Liver (tissue), 9 donors: Measurements from ENCODE around the gene NDUFA7. TPM values are rescaled to one million over a fixed set of nuclear protein-coding genes. Genes with fewer than 3 reads are reported as not detected.

Experiments
- DNase-seq: peaks from one replicate; pipeline ENCODE4 v3.0.0-alpha.2; 2017; ENCODE audit warnings: low spot score
- H3K27ac ChIP-seq, 2 donors: one replicate each; pipeline ENCODE4 v1.7.0; 2013; ENCODE audit warnings: inconsistent platforms in 2 of 2, low read length in 2 of 2, control low read depth in 1 of 2, low read depth in 1 of 2, mild to moderate bottlenecking in 1 of 2
- H3K27me3 ChIP-seq, 4 donors: one replicate each; pipeline versions ENCODE4 v1.6.1 to v1.7.0; 2013; ENCODE audit warnings: low read length in 3 of 4, inconsistent platforms in 1 of 4, mild to moderate bottlenecking in 1 of 4, moderate library complexity in 1 of 4; ENCODE audit not compliant: control insufficient read depth in 4 of 4, insufficient read depth in 4 of 4
- H3K36me3 ChIP-seq, 4 donors: one replicate each; pipeline versions ENCODE4 v1.6.1 to v1.7.0; 2013; ENCODE audit warnings: low read length in 3 of 4, mild to moderate bottlenecking in 3 of 4, low read depth in 1 of 4, moderate library complexity in 1 of 4; ENCODE audit not compliant: control insufficient read depth in 4 of 4, insufficient read depth in 3 of 4
- H3K4me1 ChIP-seq, 4 donors: one replicate each; pipeline versions ENCODE4 v1.6.1 to v1.7.0; 2013; ENCODE audit warnings: low read length in 3 of 4, mild to moderate bottlenecking in 3 of 4, moderate library complexity in 1 of 4; ENCODE audit not compliant: control insufficient read depth in 4 of 4, insufficient read depth in 4 of 4
- H3K4me3 ChIP-seq, 3 donors: one replicate each; pipeline versions ENCODE4 v1.6.1 to v1.7.0; 2013; ENCODE audit warnings: low read length in 3 of 3, control low read depth in 1 of 3, low read depth in 1 of 3, mild to moderate bottlenecking in 1 of 3
- H3K9ac ChIP-seq, 2 donors: one replicate each; pipeline ENCODE4 v1.7.0; 2013; ENCODE audit warnings: low read length in 2 of 2, mild to moderate bottlenecking in 2 of 2, moderate library complexity in 2 of 2, control low read depth in 1 of 2, low read depth in 1 of 2
- H3K9me3 ChIP-seq, 4 donors: one replicate each; pipeline versions ENCODE4 v1.6.1 to v1.7.0; 2013; ENCODE audit warnings: low read length in 3 of 4; ENCODE audit not compliant: control insufficient read depth in 4 of 4
- EGR1 ChIP-seq, 2 donors: IDR thresholded peaks; 2 replicates each; pipeline ENCODE4 v1.6.1; 2016 to 2018; ENCODE audit warnings: antibody characterized with exemption in 2 of 2, low read depth in 2 of 2
- FOXA1 ChIP-seq: IDR thresholded peaks from 2 replicates; pipeline ENCODE4 v1.6.1; 2016; ENCODE audit warnings: antibody characterized with exemption
- HNF4A ChIP-seq, 2 donors: conservative IDR thresholded peaks; 2 replicates each; pipeline ENCODE4 v1.6.1; 2016; ENCODE audit warnings: antibody characterized with exemption in 2 of 2, mild to moderate bottlenecking in 2 of 2
- JUND ChIP-seq, 2 donors: IDR thresholded peaks; 2 replicates each; pipeline ENCODE4 v1.6.1; 2016; ENCODE audit warnings: antibody characterized with exemption in 2 of 2
- NR2F2 ChIP-seq: IDR thresholded peaks from 2 replicates; pipeline ENCODE4 v1.6.1; 2016; ENCODE audit warnings: antibody characterized with exemption
- RAD21 ChIP-seq, 2 donors: IDR thresholded peaks; 2 replicates each; pipeline ENCODE4 v1.6.1; 2016; ENCODE audit warnings: antibody characterized with exemption in 2 of 2, mild to moderate bottlenecking in 2 of 2
- SP1 ChIP-seq: IDR thresholded peaks from 2 replicates; pipeline ENCODE4 v1.6.1; 2018; ENCODE audit warnings: antibody characterized with exemption, mild to moderate bottlenecking
- TAF1 ChIP-seq: conservative IDR thresholded peaks from 2 replicates; pipeline ENCODE4 v1.6.1; 2016; ENCODE audit warnings: antibody characterized with exemption, mild to moderate bottlenecking
- YY1 ChIP-seq: IDR thresholded peaks from 2 replicates; pipeline ENCODE4 v1.6.1; 2016; ENCODE audit warnings: antibody characterized with exemption, mild to moderate bottlenecking
- WGBS: extraction: QIAGEN DNeasy Blood & Tissue Kit; methylation state at CpG from one replicate; pipeline ENCODE4 v1.1.7; 2013; 5-methylcytosine and 5-hydroxymethylcytosine counted together
- polyA plus RNA-seq, 2 donors: library from polyadenylated mRNA; stranded (reverse) in 1 of 2; unstranded in 1 of 2; fragments of 200-250 nt in 1 of 2; fragments of >200 nt in 1 of 2; fragmentation: Nextera tagmentation in 1 of 2; extraction: Ambion mirVana in 1 of 2; gene quantifications; one replicate each; pipeline versions ENCODE4 v1.2.1 to v1.2.3, GENCODE V29; 2013 to 2015
- total RNA-seq, 2 donors: library from RNA; depleted of rRNA; stranded (reverse); fragments of >200 nt; gene quantifications; one replicate each; pipeline ENCODE4 v1.2.3, GENCODE V29; 2014
- TF ChIP-seq, protein P1 (sequence below): IDR thresholded peaks from 2 replicates; pipeline ENCODE4 v1.6.1; 2016; ENCODE audit warnings: antibody characterized with exemption, mild to moderate bottlenecking
- TF ChIP-seq, protein P2 (sequence below): fragments of 150-350 bp; IDR thresholded peaks from 2 replicates; pipeline ENCODE4 v1.5.1; 2017; ENCODE audit warnings: improper control_type of control experiment, low read depth, low read length; ENCODE audit not compliant: missing input control
- TF ChIP-seq, protein P3 (sequence below): IDR thresholded peaks from 2 replicates; pipeline ENCODE4 v1.6.1; 2016; ENCODE audit warnings: antibody characterized with exemption
- donor health status: healthy.
- donor health status: healthy.
- donor health status: healthy.
- donor health status: healthy.
- donor health status: healthy.

NDUFA7 gene
- total and polyA plus RNA-seq, 4 donors: 19.6 to 101 (median 55.7) TPM

DNA sequence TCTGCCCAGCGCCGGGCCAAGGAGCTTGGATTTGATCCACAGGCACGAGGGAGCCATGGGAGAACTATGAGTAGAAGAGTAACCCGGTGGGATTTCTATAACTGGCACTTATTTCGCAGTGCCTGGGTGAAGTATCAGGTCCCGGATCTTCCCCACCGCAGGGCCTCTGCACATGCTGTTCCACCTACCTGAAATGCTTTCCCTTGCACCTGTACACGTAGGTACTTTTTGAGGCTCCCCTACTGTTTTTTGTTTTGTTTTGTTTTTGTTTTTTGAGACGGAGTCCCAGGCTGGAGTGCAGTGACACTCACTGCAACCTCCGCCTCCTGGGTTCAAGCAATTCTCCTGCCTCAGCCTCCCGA, 22.3 kb upstream of the NDUFA7 start:
- Histone ChIP-seq H3K27me3 (no peaks in the 10 kb centered on the region), H3K4me1 (peaks cover 0 to 14% (median 9%) of the 10 kb centered on the region in 4 donors), H3K27ac (no peak overlapping the region), H3K4me3 (no peak overlapping the region), H3K9me3 (no peaks in the 10 kb centered on the region), H3K36me3 (no peaks in the 10 kb centered on the region), H3K9ac (no peak overlapping the region)
- TF ChIP-seq JUND (IDR thresholded peaks at IDR 0.05) (no peak), YY1 (peak; percentile 23), SP1 (peak; percentile 2)
- TF ChIP-seq, protein P1, sequence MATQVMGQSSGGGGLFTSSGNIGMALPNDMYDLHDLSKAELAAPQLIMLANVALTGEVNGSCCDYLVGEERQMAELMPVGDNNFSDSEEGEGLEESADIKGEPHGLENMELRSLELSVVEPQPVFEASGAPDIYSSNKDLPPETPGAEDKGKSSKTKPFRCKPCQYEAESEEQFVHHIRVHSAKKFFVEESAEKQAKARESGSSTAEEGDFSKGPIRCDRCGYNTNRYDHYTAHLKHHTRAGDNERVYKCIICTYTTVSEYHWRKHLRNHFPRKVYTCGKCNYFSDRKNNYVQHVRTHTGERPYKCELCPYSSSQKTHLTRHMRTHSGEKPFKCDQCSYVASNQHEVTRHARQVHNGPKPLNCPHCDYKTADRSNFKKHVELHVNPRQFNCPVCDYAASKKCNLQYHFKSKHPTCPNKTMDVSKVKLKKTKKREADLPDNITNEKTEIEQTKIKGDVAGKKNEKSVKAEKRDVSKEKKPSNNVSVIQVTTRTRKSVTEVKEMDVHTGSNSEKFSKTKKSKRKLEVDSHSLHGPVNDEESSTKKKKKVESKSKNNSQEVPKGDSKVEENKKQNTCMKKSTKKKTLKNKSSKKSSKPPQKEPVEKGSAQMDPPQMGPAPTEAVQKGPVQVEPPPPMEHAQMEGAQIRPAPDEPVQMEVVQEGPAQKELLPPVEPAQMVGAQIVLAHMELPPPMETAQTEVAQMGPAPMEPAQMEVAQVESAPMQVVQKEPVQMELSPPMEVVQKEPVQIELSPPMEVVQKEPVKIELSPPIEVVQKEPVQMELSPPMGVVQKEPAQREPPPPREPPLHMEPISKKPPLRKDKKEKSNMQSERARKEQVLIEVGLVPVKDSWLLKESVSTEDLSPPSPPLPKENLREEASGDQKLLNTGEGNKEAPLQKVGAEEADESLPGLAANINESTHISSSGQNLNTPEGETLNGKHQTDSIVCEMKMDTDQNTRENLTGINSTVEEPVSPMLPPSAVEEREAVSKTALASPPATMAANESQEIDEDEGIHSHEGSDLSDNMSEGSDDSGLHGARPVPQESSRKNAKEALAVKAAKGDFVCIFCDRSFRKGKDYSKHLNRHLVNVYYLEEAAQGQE: peak; percentile 6
- no peak for DNase-seq
- 44% methylated on average over 11 of the region's 11 CpGs for WGBS

DNA sequence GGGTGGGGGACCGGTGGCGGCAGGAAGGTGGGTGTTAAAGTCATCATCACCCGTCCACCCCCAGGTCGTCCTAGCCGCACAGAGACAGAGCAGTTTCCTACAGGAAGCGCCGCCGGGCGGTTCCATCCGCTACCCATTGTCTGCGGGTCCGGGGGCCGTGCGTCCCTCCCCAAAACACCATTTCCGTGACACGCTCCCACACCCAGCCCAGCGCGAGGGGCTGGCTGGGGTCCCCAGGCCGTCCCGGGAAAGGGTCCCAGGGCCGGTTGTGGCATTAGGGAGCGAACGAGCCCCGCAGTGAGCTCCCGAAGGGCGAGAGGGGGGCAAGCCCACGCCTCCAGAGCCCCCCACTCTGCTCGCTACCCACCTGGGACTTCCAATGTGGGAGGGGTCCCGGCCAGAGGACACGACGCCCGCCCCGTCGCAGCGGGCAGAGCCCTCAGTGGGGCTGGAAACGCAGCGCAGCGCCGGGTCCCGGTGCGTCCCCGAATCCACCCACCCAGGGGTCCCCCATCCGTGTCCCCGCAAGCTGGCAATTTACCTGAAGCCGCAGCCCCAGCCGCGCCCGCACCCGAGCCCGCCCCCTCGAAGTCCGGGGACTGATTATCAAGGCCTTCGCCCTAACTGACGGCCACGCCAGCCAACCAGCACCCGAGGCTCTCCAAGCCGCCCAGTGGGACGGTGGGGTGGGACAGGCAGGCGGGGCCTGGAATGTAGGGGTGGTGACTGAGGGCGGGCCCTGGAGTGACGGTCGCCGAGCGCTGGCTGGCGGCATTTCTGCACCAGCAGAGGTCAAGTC, 21.7 kb upstream of the NDUFA7 start, which contains the start of gene KANK3:
KANK3 (minus strand) TSS at position 579 of the 799 bp plus-strand sequence. CDS start 5,434 bp downstream, outside the sequence.
- Histone ChIP-seq H3K9me3 (no peaks in the 10 kb centered on the region), H3K27me3 (no peaks in the 10 kb centered on the region), H3K36me3 (no peaks in the 10 kb centered on the region), H3K4me3 (peak within 1 kb of the TSS in 2 of 3 donors; percentile 22 to 62), H3K9ac (peak within 1 kb of the TSS; percentile 47 to 66), H3K27ac (peak within 1 kb of the TSS; percentile 56 to 83), H3K4me1 (peaks cover 0 to 14% (median 9%) of the 10 kb centered on the region in 4 donors)
- WGBS: 11% methylated on average over 65 of the region's 65 CpGs
- DNase-seq: peak; percentile 88
- TF ChIP-seq HNF4A (conservative IDR thresholded peaks at IDR 0.05) (peak in 1 of 2 donors; percentile 13), FOXA1 (no peak), SP1 (peak; percentile 79), EGR1 (IDR thresholded peaks at IDR 0.05; ENCODE audit: low read depth in 2 of 2) (no peak), TAF1 (no peak), RAD21 (IDR thresholded peaks at IDR 0.05) (peak in 1 of 2 donors; percentile 48), NR2F2 (peak; percentile 79)
- TF ChIP-seq, protein P2, sequence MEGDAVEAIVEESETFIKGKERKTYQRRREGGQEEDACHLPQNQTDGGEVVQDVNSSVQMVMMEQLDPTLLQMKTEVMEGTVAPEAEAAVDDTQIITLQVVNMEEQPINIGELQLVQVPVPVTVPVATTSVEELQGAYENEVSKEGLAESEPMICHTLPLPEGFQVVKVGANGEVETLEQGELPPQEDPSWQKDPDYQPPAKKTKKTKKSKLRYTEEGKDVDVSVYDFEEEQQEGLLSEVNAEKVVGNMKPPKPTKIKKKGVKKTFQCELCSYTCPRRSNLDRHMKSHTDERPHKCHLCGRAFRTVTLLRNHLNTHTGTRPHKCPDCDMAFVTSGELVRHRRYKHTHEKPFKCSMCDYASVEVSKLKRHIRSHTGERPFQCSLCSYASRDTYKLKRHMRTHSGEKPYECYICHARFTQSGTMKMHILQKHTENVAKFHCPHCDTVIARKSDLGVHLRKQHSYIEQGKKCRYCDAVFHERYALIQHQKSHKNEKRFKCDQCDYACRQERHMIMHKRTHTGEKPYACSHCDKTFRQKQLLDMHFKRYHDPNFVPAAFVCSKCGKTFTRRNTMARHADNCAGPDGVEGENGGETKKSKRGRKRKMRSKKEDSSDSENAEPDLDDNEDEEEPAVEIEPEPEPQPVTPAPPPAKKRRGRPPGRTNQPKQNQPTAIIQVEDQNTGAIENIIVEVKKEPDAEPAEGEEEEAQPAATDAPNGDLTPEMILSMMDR: peak; percentile 8
- TF ChIP-seq, protein P3, sequence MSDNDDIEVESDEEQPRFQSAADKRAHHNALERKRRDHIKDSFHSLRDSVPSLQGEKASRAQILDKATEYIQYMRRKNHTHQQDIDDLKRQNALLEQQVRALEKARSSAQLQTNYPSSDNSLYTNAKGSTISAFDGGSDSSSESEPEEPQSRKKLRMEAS: no peak
- TF ChIP-seq, protein P1: peak; percentile 22
